HEK293 (cell line): Measurements from ENCODE around the gene CES1.

Source experiments
- CTCF ChIA-PET: fragments of 350-600 bp; formaldehyde crosslinking; extraction: SDS; loops from one replicate; lab custom pipeline; 2021; ENCODE audit warnings: antibody characterized with exemption; lab: Yijun Ruan, JAX
- POLR2A ChIA-PET: fragments of 300-600 bp; formaldehyde crosslinking; extraction: SDS; loops from one replicate; lab custom pipeline; 2020; ENCODE audit warnings: antibody characterized with exemption, inconsistent platforms; lab: Yijun Ruan, JAX
- H3K27ac ChIP-seq: fragments of 200-500 bp; sonication (Bioruptor generic); 2 replicates; pipeline ENCODE4 v1.5.1; 2014; ENCODE audit warnings: low read depth, low read length, control low read depth, inconsistent platforms; ENCODE audit errors: extremely low read depth
- H3K36me3 ChIP-seq, 2 experiments: fragments of 200-500 bp in 1 of 2; sonication (Bioruptor generic) in 1 of 2; 1 replicate in 1 of 2; 2 replicates in 1 of 2; pipeline ENCODE4 v1.5.1; 2014 to 2017; ENCODE audit warnings: inconsistent platforms in 2 of 2, low read length in 2 of 2; ENCODE audit not compliant: control insufficient read depth in 2 of 2, insufficient read depth in 1 of 2
- H3K4me1 ChIP-seq: fragments of 200-500 bp; sonication (Bioruptor generic); 2 replicates; pipeline ENCODE4 v1.5.1; 2014; ENCODE audit warnings: mild to moderate bottlenecking, low read length, inconsistent platforms; ENCODE audit not compliant: control insufficient read depth, insufficient read depth
- H3K4me3 ChIP-seq: 2 replicates; pipeline ENCODE4 v1.5.1; 2011; ENCODE audit warnings: low read depth, mild to moderate bottlenecking, control low read depth, low read length, moderate library complexity
- H3K9me3 ChIP-seq: fragments of 200-500 bp; sonication (Bioruptor generic); 2 replicates; pipeline ENCODE4 v1.5.1; 2014; ENCODE audit warnings: low read depth, low read length, inconsistent platforms; ENCODE audit not compliant: control insufficient read depth, insufficient read depth
- BCL11A ChIP-seq: fragments of 450-650 bp; formaldehyde crosslinking; IDR thresholded peaks from 2 replicates; pipeline ENCODE4 v1.5.1; 2016; ENCODE audit warnings: low read depth, missing biosample characterization, missing genetic modification characterization
- BCL6B ChIP-seq: fragments of 450-650 bp; formaldehyde crosslinking; IDR thresholded peaks from 2 replicates; pipeline ENCODE4 v1.5.1; 2017; ENCODE audit warnings: missing biosample characterization, missing genetic modification characterization
- GFI1B ChIP-seq: fragments of 450-650 bp; formaldehyde crosslinking; IDR thresholded peaks from 2 replicates; pipeline ENCODE4 v1.5.1; 2016; ENCODE audit warnings: missing biosample characterization, missing genetic modification characterization
- KLF8 ChIP-seq: fragments of 450-650 bp; formaldehyde crosslinking; IDR thresholded peaks from 2 replicates; pipeline ENCODE4 v1.5.1; 2016; ENCODE audit warnings: missing biosample characterization, missing genetic modification characterization
- MEIS1 ChIP-seq: sonication (generic); formaldehyde crosslinking; IDR thresholded peaks from 2 replicates; pipeline ENCODE4 v1.8.1; 2022; ENCODE audit warnings: missing genetic modification reagents, mild to moderate bottlenecking, borderline replicate concordance
- PRDM1 ChIP-seq: fragments of 450-650 bp; formaldehyde crosslinking; IDR thresholded peaks from 2 replicates; pipeline ENCODE4; 2016; ENCODE audit warnings: missing biosample characterization, missing genetic modification characterization
- SP3 ChIP-seq: fragments of 450-650 bp; formaldehyde crosslinking; IDR thresholded peaks from 2 replicates; pipeline ENCODE4 v1.5.1; 2016; ENCODE audit warnings: missing biosample characterization, missing genetic modification characterization
- ZBTB49 ChIP-seq: fragments of 450-650 bp; formaldehyde crosslinking; IDR thresholded peaks from 2 replicates; pipeline ENCODE4 v1.5.1; 2016; ENCODE audit warnings: missing biosample characterization, missing genetic modification characterization, low read depth
- ZFHX2 ChIP-seq: fragments of 450-650 bp; formaldehyde crosslinking; conservative IDR thresholded peaks from 2 replicates; pipeline ENCODE4 v1.5.1; 2016; ENCODE audit warnings: missing biosample characterization, missing genetic modification characterization
- ZFP3 ChIP-seq: fragments of 450-650 bp; formaldehyde crosslinking; IDR thresholded peaks from 2 replicates; pipeline ENCODE4 v1.5.1; 2016; ENCODE audit warnings: low read depth, missing biosample characterization, missing genetic modification characterization
- ZFP41 ChIP-seq: fragments of 450-650 bp; formaldehyde crosslinking; IDR thresholded peaks from 2 replicates; pipeline ENCODE4 v1.5.1; 2016; ENCODE audit warnings: missing biosample characterization, missing genetic modification characterization, borderline replicate concordance
- ZFP69B ChIP-seq: fragments of 450-650 bp; formaldehyde crosslinking; IDR thresholded peaks from 2 replicates; pipeline ENCODE4 v1.5.1; 2016; ENCODE audit warnings: missing biosample characterization, missing genetic modification characterization
- ZIC2 ChIP-seq: fragments of 450-650 bp; formaldehyde crosslinking; IDR thresholded peaks from 2 replicates; pipeline ENCODE4 v1.5.1; 2016; ENCODE audit warnings: missing biosample characterization, missing genetic modification characterization
- ZNF138 ChIP-seq: fragments of 450-650 bp; formaldehyde crosslinking; IDR thresholded peaks from 2 replicates; pipeline ENCODE4 v1.5.1; 2016; ENCODE audit warnings: missing biosample characterization, missing genetic modification characterization, borderline replicate concordance
- ZNF26 ChIP-seq: fragments of 450-650 bp; formaldehyde crosslinking; IDR thresholded peaks from 2 replicates; pipeline ENCODE4 v1.5.1; 2016; ENCODE audit warnings: missing biosample characterization, missing genetic modification characterization
- ZNF266 ChIP-seq: fragments of 450-650 bp; formaldehyde crosslinking; IDR thresholded peaks from 2 replicates; pipeline ENCODE4 v1.5.1; 2016; ENCODE audit warnings: missing biosample characterization, missing genetic modification characterization, low read depth
- ZNF350 ChIP-seq: fragments of 450-650 bp; formaldehyde crosslinking; IDR thresholded peaks from 2 replicates; pipeline ENCODE4 v1.5.0; 2017; ENCODE audit warnings: missing biosample characterization, mild to moderate bottlenecking, missing genetic modification characterization
- ZNF354C ChIP-seq: fragments of 450-650 bp; formaldehyde crosslinking; IDR thresholded peaks from 2 replicates; pipeline ENCODE4 v1.5.1; 2016; ENCODE audit warnings: missing biosample characterization, missing genetic modification characterization, low read depth, borderline replicate concordance
- ZNF426 ChIP-seq: fragments of 450-650 bp; formaldehyde crosslinking; IDR thresholded peaks from 2 replicates; pipeline ENCODE4 v1.5.1; 2017; ENCODE audit warnings: missing biosample characterization, missing genetic modification characterization, mild to moderate bottlenecking, inconsistent platforms, moderate library complexity
- ZNF48 ChIP-seq: fragments of 450-650 bp; formaldehyde crosslinking; IDR thresholded peaks from 2 replicates; pipeline ENCODE4 v1.5.1; 2016; ENCODE audit warnings: missing biosample characterization, missing genetic modification characterization
- ZNF518A ChIP-seq: fragments of 450-650 bp; formaldehyde crosslinking; conservative IDR thresholded peaks from 2 replicates; pipeline ENCODE4 v1.5.1; 2016; ENCODE audit warnings: low read depth, missing biosample characterization, missing genetic modification characterization
- ZNF561 ChIP-seq: fragments of 450-650 bp; IDR thresholded peaks from 2 replicates; pipeline ENCODE4 v1.5.1; 2018; ENCODE audit warnings: missing biosample characterization, missing genetic modification characterization, borderline replicate concordance
- ZNF664 ChIP-seq: fragments of 450-650 bp; formaldehyde crosslinking; IDR thresholded peaks from 2 replicates; pipeline ENCODE4 v1.5.1; 2016; ENCODE audit warnings: missing biosample characterization, missing genetic modification characterization
- ZSCAN18 ChIP-seq: fragments of 450-650 bp; formaldehyde crosslinking; IDR thresholded peaks from 2 replicates; pipeline ENCODE4 v1.5.1; 2016; ENCODE audit warnings: missing biosample characterization, missing genetic modification characterization
- ZXDB ChIP-seq: fragments of 450-650 bp; formaldehyde crosslinking; IDR thresholded peaks from 2 replicates; pipeline ENCODE4 v1.5.1; 2016; ENCODE audit warnings: missing biosample characterization, missing genetic modification characterization

Gene CES1

GRCh38 chr16:55871411-55872038 is 38.6 kb upstream of the CES1 start:
- no peak overlapping the region for H3K27ac ChIP-seq
- CTCF ChIA-PET, result no interaction called here
- TF ChIP-seq ZBTB49 (no peak), ZFP3 (tag by site-specific recombination) (no peak), PRDM1 (tag by site-specific recombination) (no peak), SP3 (tag by site-specific recombination) (no peak), ZIC2 (tag by site-specific recombination) (no peak), ZNF48 (no peak), KLF8 (tag by site-specific recombination) (no peak), ZXDB (tag by site-specific recombination) (no peak), ZFHX2 (tag by site-specific recombination) (no peak), MEIS1 (CRISPR knock-in tag) (no peak), ZSCAN18 (tag by site-specific recombination) (no peak), BCL11A (tag by site-specific recombination) (no peak), BCL6B (tag by site-specific recombination) (no peak), ZNF664 (no peak), ZFP69B (no peak)
- TF ChIP-seq, all 188 proteins: peak for 0
- no peaks in the 10 kb centered on the region for H3K9me3 ChIP-seq
- no peak overlapping the region for H3K4me3 ChIP-seq
- no peaks in the 10 kb centered on the region for H3K4me1 ChIP-seq
- H3K36me3 ChIP-seq, result no peaks in the 10 kb centered on the region
- POLR2A ChIA-PET, result no interaction called here

GRCh38 chr16:55868980-55869379 is 36.1 kb upstream of the CES1 start:
- Histone ChIP-seq H3K4me3 (no peak overlapping the region), H3K9me3 (no peaks in the 10 kb centered on the region), H3K27ac (no peak overlapping the region), H3K4me1 (no peaks in the 10 kb centered on the region), H3K36me3 (no peaks in the 10 kb centered on the region)
- ChIA-PET POLR2A (no interaction called here), CTCF (no interaction called here)
- TF ChIP-seq ZNF518A (tag by site-specific recombination) (no peak), ZNF26 (tag by site-specific recombination) (no peak), ZNF138 (tag by site-specific recombination) (no peak), ZNF354C (no peak), GFI1B (tag by site-specific recombination) (no peak), ZNF561 (tag by site-specific recombination) (no peak), ZNF350 (tag by site-specific recombination) (no peak), ZNF426 (tag by site-specific recombination) (no peak), ZFP41 (tag by site-specific recombination) (no peak), ZNF266 (tag by site-specific recombination) (no peak)
